ENCODE data around the gene ATXN7L1. TPM values are rescaled to one million over a fixed set of nuclear protein-coding genes. Genes with fewer than 3 reads are reported as not detected.

The ATXN7L1 gene
- total RNA-seq, 4 donors from 2014 or later = 30.8 to 45.8 (median 39.3) TPM

GRCh38 chr7:105675934-105676371 lies 200.4 kb downstream of the ATXN7L1 start:
- DNase-seq = peak in 2 of 3 donors; percentile 65 to 70
- TF ChIP-seq CTCF (IDR thresholded peaks at IDR 0.05) = no peak
- no peak for TF ChIP-seq POLR2A (IDR thresholded peaks at IDR 0.05)
- H3K27ac ChIP-seq = peak overlapping the region in 1 of 4 donors; percentile 34
- no peaks in the 10 kb centered on the region for H3K9me3 ChIP-seq
- H3K27me3 ChIP-seq = no peaks in the 10 kb centered on the region
- peaks cover 3 to 34% (median 17%) of the 10 kb centered on the region in 4 donors for H3K4me1 ChIP-seq
- H3K36me3 ChIP-seq = no peaks in the 10 kb centered on the region
- H3K4me3 ChIP-seq = no peak overlapping the region

- Histone ChIP-seq H3K27me3 (no peaks in the 10 kb centered on the region), H3K36me3 (no peaks in the 10 kb centered on the region), H3K27ac (no peak overlapping the region), H3K4me3 (no peak overlapping the region), H3K4me1 (peaks cover 3 to 31% (median 17%) of the 10 kb centered on the region in 4 donors), H3K9me3 (no peaks in the 10 kb centered on the region)
- TF ChIP-seq POLR2A (IDR thresholded peaks at IDR 0.05) (no peak), CTCF (IDR thresholded peaks at IDR 0.05) (no peak)
- DNase-seq = no peak
These were observed 202.0 kb downstream of the ATXN7L1 start for GRCh38 chr7:105674200-105674920.

GRCh38 chr7:105673367-105674084 lies 202.9 kb downstream of the ATXN7L1 start:
- TF ChIP-seq POLR2A (IDR thresholded peaks at IDR 0.05) (no peak), CTCF (IDR thresholded peaks at IDR 0.05) (no peak)
- H3K4me1 ChIP-seq = peaks cover 3 to 24% (median 12%) of the 10 kb centered on the region in 4 donors
- H3K27me3 ChIP-seq = no peaks in the 10 kb centered on the region
- DNase-seq = peak in 1 of 3 donors; percentile 61
- H3K36me3 ChIP-seq = no peaks in the 10 kb centered on the region
- no peaks in the 10 kb centered on the region for H3K9me3 ChIP-seq
- no peak overlapping the region for H3K27ac ChIP-seq
- H3K4me3 ChIP-seq = no peak overlapping the region

- H3K9me3 ChIP-seq = no peaks in the 10 kb centered on the region
- no peaks in the 10 kb centered on the region for H3K27me3 ChIP-seq
- peaks cover 0 to 17% (median 6%) of the 10 kb centered on the region in 4 donors for H3K4me1 ChIP-seq
- DNase-seq = no peak
- H3K36me3 ChIP-seq = no peaks in the 10 kb centered on the region
- TF ChIP-seq CTCF (IDR thresholded peaks at IDR 0.05) = no peak
- no peak for TF ChIP-seq POLR2A (IDR thresholded peaks at IDR 0.05)
- no peak overlapping the region for H3K27ac ChIP-seq
- no peak overlapping the region for H3K4me3 ChIP-seq
These were observed 203.6 kb downstream of the ATXN7L1 start for GRCh38 chr7:105672801-105673200.

- no peak for DNase-seq
- no peak overlapping the region for H3K27ac ChIP-seq
- no peaks in the 10 kb centered on the region for H3K27me3 ChIP-seq
- H3K4me3 ChIP-seq = no peak overlapping the region
- peaks cover 0 to 17% (median 0%) of the 10 kb centered on the region in 3 donors for H3K36me3 ChIP-seq
- no peak for TF ChIP-seq CTCF (IDR thresholded peaks at IDR 0.05)
- TF ChIP-seq POLR2A (IDR thresholded peaks at IDR 0.05) = no peak
- H3K9me3 ChIP-seq = no peaks in the 10 kb centered on the region
- H3K4me1 ChIP-seq = no peaks in the 10 kb centered on the region
These were observed 210.1 kb downstream of the ATXN7L1 start for GRCh38 chr7:105666324-105666723.

Data from Peyer's patch (tissue), 4 donors.